ENCODE results near the gene SEC22B. TPM values are rescaled to one million over a fixed set of nuclear protein-coding genes. Genes with fewer than 3 reads are reported as not detected.

The SEC22B gene
- polyA plus RNA-seq, 3 donors: 35.9 to 44.9 (median 41.4) TPM

Other genes with a start within 250 kb of the SEC22B start
- 100 to 1,000 TPM; 142 to 169 (median 168) TPM for gene NOTCH2, start 106.9 kb downstream of the SEC22B start, polyA plus RNA-seq (ENCODE audit: insufficient read length in 3 of 3)
- 10 to 100 TPM; 17.2 to 22.8 (median 22.3) TPM for gene NBPF8, start 238.5 kb upstream of the SEC22B start, polyA plus RNA-seq (ENCODE audit: insufficient read length in 3 of 3)

Data from renal cortex interstitium (tissue), 3 donors.